Activated T-helper 1 cell treated with anti-CD3 and anti-CD28 coated beads, Interleukin-2, amount 50 U/mL, for 16 hours (primary cell): Measurements from ENCODE around the gene CCN6.
"Not testable (repeated sequence)": the region's sequence is repeated elsewhere in the genome, so short reads cannot be mapped to it uniquely, and the experiment has no call there.

ENCODE experiments used
- DNase-seq, 2 donors: peaks; one replicate each; pipeline ENCODE4 v3.0.0-alpha.2; 2020; ENCODE audit warnings: low read depth in 1 of 2, low spot score in 1 of 2

CCN6 gene

DNA sequence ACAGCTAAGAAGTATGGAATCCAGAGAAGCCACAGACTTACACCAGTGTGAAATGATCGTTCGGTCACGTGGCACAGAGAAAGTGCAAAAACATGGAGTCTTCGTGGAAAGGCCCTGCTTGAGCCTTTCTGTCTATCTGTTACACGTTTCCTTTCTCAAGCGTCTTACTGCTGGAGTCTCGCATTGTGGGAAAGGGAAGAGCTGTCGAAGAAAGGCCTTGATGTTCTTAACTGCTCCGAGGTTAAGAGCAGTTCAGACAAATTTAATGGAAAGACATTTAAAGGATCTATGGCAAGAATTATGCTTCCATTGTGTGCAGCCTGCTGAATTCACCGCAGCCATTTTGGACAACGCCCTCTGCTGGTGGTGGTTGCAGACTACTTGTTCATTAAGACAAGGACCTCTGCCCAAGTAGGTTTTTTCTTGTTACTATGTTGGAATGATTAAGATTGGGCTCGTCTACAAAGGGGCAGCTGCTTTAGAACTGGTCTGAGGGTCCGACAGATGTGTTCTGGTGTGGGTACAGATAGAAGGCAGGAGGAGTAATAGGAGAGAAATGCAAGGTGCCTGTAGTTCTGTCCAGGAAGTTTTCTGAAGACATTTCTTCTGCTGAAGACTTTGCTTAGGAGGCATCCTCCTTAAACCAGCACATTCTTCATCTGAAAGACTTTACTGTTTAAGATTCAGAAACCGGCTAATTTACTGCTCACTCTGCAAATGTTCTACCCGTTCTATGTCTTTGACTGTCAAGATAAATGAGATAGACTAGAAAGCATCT, 24.7 kb upstream of the CCN6 start:
- DNase-seq, result peak; percentile 42 to 43

DNA sequence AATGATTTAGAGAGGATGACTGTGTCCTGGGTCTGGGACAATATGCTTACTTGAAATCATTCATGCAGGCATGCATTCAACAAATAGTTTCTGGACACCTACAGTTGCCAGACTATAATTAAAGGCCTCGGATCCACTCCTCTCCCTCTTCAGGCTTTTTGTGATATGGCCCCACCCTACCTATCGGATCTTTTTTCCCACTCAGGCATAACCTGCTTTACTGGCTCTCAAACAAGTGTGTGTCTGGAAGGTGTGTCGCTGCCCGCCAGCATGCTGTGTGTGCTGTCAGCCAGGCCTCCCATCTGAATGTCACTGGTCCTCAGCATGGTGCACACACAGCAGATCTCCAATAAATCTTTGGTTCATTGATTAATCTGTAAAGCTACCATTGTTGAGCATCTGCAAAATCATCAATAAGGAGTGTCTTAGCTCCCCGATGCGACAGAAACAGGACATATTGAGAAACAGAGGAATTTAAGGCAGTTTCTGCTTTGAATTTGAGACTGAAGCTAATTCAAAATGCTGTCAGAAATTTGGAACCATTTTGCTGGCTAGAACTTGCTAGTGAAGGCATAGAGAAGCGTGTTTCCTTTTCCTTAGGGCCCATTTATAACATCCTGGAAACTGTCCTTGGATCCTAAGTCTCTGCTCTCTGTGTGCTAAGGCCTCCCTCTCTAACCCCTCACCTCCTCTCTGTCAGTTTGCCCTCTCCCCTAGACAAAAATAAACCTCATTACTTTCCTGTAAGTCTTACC, 23.5 kb upstream of the CCN6 start:
- no peak for DNase-seq

DNA sequence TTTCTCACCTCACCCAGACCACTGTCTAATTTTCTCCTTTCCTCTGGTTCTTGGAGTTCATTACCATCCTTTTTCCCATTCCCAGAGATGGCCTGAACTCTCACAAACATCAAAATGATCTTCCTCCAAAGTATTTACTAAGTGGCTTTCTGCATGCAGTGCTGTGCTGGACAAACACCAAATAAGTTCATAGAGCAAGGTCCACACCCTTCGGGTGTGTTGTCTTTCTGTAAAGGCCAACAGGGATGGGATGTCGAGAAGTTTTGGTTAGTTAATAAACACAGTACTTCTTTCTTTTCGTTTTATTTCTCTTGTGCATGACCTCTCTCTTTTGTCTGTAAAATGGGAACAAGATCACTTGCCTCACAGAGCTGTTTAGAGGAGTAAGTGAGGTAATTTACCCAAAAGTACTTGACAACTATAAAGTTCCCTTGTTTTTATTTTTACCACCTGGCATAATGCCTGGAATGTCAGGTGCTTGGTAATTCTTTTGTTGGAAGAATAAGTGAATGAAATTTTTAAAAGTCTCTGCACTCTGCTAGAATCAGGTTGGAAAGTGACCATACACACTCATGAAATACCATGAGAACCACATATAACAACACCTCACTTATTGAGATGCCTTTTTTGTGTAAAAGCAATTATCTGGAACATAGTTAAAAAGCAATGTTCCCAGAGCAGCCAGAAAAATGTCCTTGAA, 22.8 kb upstream of the CCN6 start:
- DNase-seq, result no peak

DNA sequence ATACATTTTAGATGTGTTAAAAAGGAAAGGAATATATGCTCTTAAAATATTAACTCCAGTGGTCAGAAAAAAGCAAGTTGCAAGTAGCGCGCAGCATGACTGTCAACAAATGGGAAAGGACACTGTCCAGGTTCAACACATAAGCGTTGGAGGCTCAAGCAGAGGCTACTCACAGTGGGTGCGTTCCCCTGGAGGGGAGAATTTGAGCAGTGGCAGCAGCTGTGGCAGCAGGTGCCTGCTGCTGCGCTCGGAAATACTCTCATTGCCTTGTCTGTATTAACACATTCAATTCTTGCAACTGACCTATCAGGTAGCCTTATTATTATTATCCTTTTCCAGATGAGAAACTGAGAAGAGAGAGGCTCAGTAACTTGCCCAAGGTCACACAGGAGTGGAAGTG, 21.9 kb upstream of the CCN6 start:
- DNase-seq, result no peak

DNA sequence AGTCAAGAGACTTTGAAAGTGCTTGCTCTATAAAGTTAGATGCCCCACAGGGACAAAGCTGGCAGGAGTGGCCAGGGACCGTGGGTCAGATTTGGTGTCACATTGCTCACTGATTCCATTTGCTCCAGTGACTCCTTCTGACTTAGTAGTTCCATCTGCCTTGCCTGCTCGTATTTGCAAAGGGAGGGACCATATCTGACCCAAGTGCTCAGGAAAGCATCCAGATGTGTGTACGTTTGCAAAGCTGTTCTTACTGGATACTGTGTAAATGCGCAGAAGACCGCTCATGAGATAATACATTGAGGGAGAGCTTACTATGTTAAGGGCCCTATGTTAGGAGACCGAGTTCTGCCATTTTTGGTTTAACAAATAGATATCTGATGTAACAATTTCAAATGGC, 21.2 kb upstream of the CCN6 start:
- no peak for DNase-seq

DNA sequence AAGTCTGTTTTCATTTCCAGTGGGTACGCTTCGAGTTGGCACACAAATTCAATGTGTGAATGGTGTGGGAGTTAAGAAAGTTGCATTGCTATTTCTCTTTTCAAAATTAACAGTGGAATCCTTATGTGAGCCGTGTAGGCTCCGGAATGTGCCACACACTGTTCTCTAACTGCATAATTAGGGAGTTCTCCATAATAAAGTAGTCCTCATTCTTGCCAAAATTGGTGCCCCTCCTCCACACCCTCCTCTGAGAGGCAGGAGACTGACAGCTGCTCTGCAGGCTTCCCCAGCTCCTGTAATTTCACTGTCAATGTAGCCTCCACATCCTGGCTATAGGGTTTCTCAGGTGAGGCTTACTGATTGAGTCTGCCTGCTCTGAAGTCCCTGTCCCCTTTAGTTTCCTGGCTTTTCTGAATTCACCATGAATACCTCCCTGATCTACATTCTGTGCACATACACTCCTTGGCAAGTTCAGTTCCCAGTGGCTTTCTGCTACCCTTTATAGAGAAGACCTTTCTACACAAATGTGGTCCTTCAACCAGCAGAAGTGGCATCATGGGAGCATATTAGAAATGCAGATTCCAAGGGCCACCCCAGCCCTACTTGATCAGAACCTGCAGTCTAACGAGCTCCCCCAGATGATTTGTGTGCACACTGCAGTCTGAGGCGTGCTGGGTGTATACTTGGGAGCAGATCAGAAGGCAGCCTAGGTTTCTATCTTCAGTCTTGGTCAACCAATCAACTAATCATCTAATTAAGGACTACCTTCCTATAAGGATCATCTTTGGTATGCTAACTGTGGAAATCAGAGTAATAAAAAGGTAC, 19.9 kb upstream of the CCN6 start:
- no peak for DNase-seq

DNA sequence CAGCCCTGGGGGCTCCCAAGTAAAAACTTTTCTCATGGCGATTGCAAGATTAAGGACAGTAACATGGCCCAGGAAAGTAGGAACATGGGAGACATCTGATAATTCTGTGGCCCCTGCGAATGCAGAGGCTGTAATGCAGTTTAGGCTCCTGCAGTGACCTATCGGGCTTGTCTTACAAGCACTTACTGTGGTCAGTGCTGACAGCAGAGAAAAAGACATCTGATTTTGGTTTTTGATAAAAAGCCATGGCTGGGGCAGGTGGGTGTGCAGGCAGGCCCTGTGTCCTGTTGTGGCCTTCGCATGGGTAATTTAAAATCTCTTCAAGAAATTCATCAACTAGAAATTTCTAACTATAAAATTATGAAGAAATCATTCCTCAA, 19.3 kb upstream of the CCN6 start:
- DNase-seq, result no peak

DNA sequence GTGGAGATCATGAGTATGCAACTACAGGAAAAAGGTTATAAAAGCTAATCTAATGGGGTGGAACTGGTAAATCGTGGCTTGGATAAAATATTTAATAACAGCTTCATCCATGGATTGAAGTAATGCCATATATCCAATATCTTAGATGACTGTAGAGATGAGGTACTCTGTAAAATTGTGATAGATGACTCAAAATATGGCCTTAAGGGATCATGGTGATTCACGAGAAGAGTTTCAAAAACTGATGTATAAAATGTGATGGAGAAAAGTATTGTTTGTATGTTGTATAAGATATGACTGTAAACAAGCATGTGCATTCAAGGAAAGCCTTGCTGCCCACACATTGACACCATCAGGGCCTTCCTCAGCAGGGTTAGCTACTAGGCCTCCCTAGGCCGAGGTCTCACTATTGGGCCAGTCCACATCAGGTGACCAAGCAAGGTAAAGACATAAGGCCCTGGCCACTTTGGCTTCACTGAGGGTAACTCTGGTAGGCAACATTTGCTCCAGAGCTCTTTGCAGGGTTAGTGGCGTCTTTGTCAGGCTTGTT, 17.7 kb upstream of the CCN6 start:
- DNase-seq, result no peak

DNA sequence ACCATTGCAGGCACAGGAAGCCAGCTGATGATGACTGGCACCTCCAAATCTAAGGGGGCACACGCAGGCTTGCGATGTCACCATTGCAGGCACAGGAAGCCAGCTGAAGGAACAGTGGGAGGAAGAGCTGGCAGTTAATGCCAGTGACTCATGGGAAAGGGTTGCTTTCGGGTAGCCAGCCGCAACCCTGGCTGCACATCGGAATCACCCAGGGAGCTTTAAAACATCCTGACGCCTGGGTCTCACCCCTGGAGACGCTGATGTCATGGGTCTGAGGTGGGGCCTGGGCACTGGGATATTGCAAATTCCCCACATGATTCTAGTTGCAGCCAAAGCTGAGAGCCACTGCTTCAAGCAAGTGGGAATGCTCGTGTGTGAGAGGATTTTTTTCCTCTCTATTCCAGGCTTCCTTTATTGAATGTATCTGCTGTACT, 16.1 kb upstream of the CCN6 start:
- DNase-seq, result no peak

DNA sequence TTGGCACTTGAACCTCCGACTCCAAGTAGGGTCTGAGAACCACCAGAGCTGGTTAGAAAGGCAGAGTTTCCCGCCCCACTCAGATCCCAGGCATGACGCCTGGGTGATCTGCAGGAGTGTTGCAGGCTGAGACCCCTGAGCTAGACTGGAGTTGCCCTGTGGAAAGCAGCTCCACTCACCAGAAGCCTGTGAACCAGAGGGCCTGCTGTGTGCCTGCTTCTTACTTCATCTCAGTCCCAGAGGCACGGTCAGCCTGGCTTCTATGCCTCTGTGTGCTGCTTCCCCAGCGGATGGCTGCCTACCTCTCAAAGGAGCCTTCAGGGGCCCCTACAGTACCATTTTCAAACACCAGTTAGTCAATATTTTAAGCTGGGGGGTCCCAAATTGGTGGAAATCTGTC, 15.6 kb upstream of the CCN6 start:
- no peak for DNase-seq

DNA sequence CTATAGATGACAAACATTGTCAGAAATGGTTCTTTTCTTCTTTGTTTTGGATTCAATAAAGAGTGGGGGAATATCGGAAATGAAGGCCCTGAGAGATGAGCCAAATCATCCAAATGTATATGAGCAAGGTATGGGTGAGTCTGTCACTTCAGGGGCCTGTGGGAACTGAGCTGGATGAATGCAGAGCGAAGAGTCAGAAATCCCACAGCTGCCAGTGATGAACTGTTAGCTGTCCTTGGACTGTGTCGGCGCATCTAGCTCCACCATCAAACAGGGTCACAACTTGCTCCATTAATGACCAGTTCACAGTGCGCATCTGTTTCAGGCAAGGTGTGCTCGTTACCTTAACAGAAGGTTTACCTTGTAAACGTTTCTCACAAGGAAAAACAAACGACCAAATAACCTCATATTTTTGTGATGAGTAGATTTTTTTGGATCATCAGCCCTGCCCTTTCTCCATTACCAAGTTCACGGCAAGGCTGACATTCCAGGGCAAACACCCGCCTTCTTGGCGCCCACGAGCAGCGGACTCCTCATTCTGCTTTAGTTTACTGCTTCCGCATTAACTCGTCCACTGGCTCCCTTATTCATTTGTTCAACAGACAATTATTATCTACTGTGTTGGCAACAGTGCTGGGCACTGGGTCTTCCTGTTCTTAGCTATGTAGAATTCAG, 15.0 kb upstream of the CCN6 start:
- DNase-seq, result no peak

DNA sequence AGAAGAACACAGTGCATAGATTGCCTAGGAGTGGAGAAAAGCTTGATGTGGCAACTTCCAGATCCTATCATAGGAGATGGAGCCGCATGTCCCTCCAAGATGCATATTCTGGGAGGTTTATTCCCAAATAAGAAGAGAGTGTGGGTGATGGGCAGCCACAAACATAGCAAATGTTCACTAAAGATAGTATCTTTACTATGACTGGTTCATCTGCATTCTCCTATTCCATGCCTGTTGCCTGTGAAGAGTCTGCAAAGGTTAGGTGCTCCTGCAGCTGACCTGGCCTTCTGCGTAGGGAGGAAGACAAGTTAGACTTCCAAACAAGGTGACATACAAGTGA, 14.5 kb upstream of the CCN6 start:
- no peak for DNase-seq

DNA sequence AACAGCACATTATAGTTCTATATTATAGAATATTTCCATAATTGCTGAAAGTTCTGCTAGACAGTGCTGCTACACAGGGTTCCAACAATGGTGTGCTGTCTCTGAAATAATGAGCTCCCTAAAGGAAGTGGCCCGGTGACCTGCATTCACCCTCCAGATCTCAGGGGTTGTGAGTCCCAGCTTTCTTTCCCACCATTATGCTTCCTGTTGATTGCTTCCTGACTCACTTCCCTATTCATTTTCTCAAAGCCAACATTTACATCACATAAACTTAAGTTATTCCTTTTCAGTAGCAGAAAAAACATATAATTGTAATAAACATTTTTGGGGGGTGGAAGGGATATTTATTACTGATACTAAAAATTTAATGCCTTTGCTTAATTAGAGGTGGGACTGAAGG, 12.9 kb upstream of the CCN6 start:
- DNase-seq, result no peak

DNA sequence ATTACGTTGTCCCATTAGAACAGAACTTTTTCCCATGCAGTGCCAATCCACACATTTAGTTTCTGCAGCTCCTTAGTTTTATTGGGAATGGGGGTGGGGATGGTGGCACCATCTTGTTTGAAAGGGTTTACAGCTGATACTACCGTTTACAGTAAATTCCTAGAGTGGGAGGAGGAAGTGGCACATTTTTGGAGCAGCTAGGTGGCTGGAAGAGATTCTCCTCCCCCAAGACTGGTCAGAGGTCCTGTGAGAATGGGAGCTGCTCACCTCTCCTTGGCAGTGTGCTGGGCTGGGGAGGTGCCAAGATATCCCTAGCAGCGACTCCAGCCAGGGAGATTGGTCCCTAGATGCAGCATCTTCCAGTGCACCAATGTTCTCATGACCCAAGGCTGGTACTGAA, 12.4 kb upstream of the CCN6 start:
- no peak for DNase-seq

DNA sequence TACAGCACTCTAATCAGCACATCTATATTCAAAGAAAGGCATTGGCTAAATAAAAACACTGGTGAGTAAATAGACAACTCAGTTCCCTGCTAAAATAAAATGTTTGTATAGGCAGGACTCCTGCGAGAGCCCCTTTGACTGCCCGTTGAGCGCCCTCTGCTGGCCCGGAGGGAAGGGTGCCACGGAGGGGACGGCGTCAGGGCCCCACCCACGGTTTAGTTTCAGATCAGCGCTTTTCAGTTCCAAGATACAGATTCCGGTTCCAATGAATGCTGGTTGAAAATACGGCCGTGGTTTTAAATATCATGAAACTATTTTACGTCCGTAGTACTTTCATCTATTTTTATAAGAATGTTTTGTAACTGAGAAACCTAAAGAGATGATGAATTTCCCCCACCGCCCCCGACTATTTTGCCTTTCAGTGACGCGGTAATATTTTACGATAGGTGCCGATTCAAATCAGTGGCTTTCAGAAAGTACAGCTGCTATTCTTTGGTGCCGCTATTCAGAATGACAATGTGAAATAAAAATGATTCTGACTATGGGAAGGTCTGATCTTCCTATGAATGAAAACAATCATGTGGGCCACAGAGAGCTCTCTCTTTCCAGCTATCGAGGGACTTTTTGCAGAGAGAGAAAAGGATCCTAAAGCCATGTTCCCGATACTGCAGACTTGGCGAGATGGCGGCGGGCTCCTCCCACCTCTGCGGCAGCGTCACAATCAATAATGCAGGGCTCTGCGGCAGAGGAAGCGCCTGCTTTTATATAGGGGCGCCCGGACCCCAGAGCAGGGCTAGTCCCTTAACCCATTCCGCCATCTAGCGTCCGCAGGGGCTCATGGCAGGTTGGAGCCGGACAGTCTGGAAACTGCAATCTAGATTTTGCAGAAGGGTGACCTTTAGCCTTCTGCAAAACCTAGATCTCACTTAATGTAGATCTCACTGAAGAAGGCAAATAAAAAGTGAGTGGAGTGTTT, 10.6 kb upstream of the CCN6 start:
- DNase-seq, result peak; percentile 81 to 85

DNA sequence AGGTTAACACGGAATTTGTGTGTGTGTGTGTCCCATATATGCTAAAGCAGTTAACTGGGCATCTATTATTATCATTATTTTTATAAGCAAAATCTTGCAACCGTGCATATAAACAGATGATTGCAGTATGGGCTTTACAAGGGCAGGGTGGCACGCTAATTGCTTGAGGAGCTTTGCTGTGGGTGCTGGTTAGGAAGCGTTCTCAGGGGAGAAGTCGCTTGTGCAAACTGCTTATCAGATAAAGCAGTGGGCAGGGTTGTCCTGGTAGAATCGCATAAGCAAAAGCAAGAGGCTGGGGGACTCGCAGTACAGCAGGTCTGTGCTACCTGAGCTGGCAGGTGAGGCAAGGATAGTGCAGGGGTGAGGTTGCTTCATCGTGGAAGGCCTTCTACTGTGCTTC, 9.7 kb upstream of the CCN6 start:
- no peak for DNase-seq

DNA sequence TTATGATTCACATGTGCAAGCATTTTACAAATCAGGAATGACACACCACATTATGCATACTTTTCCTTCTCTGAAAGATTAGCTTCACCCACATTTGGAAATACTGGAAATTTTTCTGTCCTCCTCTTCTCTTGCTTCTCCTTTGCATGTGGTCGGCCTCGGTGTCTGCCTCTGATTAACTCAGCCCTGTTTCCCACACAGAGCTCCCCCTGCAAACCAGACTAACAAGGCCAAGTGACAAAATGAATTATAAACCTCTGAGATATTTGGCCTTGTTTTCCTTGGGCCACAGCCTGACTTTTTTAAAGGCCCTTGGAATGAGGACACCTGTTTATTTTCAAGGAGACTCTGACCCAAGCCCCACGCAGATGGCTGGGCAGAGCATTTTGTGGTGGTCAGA, 9.0 kb upstream of the CCN6 start:
- DNase-seq, result no peak

DNA sequence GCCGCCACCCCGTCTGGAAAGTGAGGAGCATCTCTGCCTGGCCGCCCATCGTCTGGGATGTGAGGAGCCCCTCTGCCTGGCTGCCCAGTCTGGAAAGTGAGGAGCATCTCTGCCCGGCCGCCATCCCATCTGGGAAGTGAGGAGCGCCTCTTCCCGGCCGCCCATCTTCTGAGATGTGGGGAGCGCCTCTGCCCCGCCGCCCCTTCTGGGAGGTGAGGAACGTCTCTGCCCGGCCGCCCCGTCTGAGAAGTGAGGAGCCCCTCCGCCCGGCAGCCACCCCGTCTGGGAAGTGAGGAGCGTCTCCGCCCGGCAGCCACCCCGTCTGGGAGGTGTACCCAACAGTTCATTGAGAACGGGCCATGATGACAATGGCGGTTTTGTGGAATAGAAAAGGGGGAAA, 6.4 kb upstream of the CCN6 start:
- not testable (repeated sequence) for DNase-seq

DNA sequence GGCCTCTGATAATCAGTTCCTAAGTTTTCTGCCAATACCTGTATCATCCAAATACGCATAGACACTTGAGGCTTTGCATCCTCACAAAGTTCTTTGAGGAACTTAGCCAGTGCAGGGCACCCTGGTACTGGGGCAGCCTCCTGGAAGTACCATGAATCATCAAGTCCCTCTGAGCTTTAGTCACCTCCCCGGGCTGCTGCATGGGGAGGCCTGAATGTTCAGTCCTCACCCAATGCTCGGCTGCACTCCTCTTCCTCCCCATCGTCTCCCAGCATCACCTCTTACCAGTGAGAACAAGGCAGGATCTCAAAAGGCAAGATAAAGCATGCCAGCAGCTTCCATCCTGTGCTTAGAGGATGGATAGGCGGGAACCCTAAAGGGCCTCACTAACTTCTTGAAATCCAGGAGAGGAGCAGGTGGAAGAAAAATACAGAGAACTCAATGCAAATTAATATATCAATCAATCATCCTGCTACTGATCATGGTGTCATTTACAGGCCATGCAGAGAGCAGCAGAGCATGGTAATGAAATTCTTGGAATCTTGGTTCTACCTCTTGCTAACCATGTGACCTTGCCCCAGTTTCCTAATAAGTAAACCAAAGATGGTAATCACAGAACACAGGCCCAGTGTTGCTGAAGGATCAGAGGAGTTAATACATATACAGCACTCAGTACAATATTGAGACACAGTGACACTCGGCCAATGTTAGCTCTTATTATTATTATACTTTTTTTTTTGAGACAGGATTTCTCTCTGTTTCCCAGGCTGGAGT, 4.7 kb upstream of the CCN6 start:
- no peak for DNase-seq
